GM19372 (cell line): ENCODE results near the gene GRHPR.
"Not testable (repeated sequence)": the region's sequence is repeated elsewhere in the genome, so short reads cannot be mapped to it uniquely, and the experiment has no call there.

Source experiments
- ATAC-seq: cut with Tn5 transposase; IDR thresholded peaks from one replicate; pipeline ENCODE4 v1.9.1; 2021; ENCODE audit warnings: mild to moderate bottlenecking, low read depth, moderate library complexity; ENCODE audit not compliant: unreplicated experiment

The GRHPR gene

DNA sequence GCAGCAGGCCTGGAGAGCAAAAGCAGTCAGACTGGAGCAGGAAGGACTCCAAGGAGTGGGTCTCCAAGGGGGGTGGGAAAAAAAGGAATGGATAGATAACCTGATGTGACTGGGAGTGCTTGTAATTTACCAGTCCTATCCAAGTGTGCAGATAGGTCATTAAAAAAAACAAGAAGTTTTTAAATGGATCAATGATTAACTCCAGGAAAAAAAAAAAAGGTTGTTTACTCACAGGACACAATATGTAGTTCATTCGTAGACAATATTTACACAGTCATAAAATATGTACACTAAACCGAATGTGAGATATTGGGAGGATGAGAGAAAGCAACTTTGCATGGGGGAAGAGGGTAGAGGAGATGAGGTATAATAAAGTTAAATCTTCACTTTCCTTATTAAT is 22.4 kb downstream of the GRHPR start:
- no peak for ATAC-seq

DNA sequence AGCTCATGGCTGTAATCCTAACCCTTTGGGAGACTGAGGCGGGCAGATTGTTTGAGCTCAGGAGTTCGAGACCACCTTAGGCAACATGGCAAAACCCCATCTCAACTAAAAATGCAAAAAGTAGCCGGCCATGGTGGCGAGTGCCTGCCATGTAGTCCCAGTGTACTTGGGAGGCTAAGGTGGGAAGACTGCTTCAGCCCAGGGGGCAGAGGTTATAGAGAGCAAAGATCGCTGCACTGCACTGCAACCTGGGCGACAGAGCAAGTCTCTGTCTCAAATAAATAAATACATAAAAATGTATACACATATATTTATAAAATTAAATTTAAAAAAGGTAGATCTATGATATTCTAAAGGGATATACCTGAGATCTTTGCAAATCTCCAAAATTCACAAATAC is 23.3 kb downstream of the GRHPR start:
- ATAC-seq: no peak

DNA sequence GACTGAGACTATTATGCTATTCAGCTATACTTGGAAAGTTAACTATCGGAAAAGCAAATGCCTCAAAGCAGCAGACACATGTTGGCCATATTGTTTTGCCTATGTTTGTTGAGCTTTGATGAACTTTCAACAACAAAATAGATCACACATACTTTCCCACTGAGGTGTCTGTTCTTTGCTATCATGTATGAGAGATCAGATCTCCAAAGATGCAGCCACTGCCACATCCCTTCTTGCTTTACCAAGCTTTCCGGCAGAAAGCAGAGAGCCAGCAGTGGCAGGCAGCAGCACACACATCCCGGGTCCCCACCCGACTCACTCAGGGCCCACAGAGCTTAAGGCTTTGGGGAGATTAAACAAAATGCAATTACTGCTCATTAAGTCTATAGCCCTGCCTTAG is 23.9 kb downstream of the GRHPR start:
- ATAC-seq: no peak

DNA sequence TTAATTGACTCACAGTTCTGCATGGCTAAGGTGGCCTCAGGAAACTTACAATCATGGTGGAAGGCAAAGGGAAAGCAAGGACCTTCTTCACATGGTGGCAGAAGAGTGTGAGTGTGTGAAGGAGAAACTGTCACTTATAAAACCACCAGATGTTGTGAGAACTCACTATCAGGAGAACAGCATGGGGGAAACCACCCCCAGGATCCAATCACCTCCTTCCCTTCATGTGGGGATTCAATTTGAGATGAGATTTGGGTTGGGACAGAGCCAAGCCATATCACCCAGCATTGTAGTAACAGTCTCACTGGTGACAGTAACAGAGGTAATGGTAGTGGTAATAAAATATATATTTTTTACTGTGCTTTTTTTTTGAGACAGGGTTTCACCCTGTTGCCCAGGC is 24.6 kb downstream of the GRHPR start:
- no peak for ATAC-seq

DNA sequence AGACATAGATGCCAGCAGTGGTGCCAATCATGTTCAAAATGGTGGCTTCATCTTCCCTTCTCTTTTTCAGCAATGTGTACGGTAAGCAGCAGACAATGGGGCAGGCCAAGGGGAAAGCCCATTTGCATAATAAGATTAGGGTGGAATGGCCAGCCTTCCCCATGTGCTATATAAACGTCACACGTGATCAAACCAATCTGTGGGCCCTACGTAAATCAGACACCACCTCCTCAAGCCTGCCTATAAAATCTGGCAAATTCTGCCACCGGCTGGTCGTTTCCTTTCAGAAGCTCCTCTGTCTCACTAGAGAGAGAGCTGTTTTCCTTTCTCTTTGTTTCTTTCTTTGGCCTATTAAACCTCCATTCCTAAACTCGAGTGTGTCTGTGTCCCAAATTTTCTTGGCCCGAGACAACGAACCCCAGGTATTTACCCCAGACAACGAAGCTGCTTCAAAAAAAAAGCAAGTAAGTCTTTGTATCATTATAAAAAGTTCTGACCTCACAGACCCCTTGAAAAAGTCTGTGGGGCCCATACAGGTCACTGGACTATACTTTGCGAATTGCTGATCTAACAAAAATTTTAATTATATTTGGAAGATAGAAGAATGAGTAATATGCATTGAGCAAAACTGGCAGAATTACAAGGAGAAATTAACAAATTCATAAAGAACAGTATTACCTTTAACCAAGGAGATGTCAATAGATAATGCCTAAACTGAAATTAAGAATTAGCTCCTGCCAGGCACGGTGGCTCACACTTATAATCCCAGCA is 27.6 kb downstream of the GRHPR start:
- ATAC-seq: no peak

DNA sequence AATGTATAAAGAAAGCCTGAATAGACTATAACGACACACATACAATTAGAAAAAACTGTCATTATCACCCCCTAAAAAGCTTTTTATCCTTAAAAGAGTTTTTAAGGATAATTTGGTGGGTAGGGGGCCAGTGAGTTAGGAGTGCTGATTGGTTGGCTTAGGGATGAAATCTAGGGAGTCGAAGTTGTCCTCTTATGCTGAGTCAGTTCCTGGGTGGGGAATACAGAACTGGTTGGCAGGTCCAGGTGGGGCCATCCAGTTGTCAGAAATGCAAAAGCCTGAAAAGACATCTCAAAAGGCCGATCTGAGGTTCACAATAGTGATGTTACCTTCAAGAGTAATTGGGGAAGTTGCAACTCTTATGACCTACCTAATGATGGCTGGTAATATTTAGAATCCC is 29.1 kb downstream of the GRHPR start:
- ATAC-seq: no peak

DNA sequence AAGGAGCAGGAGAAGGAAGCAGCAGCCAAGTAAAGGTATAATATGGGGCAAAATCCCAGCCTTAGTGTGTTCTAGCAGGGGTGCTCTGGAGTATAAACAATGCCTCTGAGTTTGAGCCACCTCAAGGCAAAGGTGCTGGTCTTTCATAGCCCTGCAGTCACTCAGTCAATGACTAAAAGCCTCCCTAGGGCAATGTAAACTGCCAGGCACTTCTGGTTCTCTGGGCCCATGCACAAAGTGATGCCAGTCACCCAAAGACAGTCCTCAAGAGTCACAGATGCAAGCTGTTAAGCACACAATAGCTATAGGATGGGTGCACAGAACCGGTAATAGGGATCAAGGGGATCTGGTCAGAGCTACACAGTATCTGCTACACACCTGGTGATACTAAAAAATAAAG is 30.1 kb downstream of the GRHPR start:
- ATAC-seq: no peak

DNA sequence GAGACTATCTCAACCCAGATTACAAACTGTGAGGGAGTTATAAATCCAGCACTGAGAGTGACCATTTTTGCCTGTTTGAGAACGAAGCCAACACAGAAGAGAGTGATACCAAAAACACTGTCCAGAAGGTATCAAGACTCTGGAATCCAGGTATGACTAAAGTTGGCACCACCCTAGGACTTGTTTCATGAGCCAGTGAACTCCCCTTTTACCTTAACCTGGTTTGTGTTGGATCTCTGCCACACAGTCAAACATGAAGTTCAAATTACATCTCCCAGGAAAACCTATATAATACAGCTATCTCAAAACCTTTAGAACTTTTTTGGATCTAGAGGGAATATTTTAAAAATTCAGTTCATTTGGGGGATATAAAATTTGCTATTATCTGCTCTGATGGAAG is 31.3 kb downstream of the GRHPR start:
- no peak for ATAC-seq

DNA sequence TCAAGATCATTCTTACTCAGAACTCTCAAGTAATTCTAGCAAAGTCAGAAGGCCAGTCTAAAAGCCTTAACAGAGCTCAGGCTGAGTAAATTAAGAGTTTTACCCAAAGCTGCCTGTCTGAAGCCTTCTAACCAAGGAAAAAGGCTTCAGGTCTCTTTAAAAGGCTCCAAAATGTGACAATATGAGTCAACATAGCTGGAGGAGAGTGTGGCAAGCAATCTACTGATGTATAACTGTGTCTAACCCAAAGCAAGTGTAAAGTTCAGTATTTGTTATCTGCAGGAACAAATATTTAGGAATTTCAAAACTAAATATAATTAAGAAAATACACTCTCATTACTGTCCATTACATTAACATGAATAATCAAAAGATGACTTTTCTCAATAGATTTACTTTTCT is 31.7 kb downstream of the GRHPR start:
- no peak for ATAC-seq

DNA sequence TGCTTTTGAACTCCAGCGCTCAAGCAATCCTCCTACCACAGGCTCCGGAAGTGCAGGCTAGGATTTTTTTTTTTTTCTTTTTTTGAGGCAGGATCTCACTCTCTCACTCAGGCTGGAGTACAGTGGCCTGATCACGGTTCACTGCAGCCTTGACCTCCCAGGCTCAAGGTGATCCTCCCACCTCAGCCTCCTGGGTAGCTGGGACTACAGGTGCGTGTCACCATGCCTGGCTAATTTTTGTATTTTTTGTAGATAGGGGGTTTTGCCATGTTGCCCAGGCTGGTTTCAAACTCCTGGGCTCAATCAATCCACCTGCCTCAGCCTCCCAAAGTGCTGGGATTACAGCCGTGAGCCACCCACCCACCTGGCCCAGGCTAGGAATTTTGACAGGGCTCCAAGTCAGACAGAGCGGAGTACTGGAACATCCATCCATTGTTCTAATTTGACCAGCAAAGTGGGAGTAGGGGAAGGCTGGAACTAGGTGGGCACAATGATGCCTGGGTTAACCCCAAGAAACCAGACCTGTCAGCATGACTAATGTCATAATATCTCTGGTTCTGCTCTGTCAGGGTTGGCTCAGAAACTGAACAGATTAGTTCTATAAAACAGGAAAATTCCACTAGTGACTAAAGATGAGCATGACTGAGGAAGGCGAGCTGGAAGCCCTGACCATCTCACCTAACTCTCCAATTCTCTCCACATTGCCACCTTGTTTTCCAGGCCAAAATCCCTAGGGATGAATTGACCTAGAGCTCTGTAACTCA is 33.6 kb downstream of the GRHPR start:
- ATAC-seq: no peak

DNA sequence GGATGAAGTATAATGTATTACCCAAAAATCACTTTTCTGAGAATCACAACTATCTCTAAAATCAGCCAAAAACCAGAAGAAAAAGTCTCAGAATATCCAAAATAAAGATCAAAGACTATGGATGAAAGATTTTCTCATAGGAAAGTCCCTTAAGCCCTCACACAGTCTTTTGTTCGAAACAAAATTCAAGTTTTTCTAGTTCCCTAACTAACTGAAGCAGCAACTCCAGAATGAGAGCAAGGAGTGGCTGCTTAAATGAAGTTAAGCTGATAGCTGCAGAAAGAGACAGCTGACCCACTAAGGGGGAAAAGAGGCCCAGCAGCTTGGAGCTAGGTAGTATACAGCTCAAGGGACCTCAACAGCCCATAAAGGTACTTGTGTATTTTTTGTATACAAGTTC is 34.3 kb downstream of the GRHPR start:
- ATAC-seq: no peak

DNA sequence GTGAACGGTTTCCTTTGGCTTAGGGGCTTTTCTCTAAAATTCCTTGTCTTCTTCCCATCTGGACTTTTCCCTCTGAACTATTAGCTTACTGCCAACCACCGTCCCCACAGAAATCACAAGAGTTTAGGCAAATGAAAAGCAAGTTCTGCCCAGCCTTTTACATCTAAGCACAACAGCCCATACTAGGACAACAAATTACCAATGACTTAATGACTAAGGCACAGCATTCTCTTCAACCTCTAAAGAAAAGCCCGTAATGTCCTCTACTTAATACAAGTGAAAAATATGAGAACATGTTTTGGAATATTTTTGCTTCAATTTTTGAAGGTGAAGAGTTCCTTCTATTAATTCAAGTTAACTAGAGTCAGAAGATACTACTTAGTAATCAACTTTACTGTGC is 41.5 kb downstream of the GRHPR start:
- ATAC-seq: no peak

DNA sequence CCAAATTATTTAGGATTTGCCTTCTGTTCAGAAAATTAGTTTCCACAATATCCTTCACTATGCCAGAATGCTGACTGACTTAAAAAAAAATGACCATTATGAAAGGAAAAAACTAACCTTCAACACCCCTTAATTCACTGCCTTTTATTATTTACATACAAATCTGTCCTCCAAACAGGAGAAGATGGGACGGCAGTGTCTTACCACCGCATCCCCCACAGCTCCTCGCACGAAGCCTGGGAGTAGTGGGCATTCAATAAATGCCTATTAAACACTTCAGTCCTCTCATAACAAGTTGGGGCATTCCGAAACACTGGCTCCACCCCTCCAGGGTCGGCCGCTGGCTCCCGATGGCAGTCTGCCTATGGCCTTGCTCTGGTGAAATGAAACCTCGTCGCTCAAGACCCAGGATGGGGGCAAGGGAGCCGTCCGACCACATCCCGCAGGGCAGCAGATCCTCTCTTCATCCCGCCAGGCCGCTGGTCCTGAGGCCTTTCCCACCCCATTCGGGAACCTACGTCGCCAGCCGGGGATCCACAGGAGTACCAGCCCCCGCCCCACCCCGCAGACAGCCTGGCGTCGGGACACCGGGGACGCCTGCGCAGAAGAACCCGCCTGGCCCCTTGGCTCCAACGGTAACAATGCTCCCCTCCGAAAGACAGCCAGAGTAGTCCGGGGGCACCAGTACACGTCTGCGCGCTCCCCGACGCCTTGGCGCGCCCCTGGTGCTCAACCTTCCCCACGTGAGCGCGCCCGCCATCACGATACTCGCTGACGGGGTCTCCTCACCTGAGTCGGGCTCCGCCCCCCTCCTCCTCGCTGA is 42.1 kb downstream of the GRHPR start:
- peak; percentile 15 for ATAC-seq

DNA sequence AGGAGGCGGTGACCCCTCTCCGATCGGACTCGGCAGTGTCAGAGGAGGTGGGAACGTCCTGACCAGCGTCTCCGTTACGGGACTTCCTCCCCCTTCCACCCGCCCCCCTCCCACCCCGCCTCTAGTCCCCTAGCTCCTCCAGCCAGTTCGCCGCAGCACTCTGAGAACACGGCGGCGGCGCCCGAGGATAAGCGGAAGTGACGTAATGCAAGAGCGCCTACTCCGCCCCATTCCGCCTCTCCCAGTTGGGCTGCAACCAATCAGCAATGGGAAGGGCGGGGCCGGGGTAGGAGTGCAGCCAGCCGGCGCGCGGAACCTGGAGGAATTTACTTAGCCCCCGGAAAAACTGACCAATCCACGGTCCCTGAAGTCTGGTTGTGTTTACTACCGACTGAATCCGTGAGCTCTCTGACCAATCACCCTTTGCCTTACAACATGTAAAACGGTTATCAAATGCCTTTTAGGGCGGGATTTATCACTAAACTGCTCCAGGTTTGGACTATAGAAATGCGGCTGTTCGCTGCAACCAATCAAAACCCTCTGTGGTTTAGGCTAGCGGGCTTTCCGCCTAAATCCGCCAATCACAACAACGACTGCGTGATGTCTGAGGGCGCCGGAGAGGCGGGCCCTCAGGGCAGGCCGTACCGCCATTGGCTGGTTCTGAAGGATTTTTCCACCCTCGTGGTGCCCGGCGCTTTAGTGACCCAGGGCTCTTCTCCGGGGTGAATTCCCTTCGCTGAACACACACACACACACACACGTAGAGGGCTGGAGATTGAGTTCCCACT is 42.9 kb downstream of the GRHPR start, which contains the start of gene ZBTB5:
Gene ZBTB5 (minus strand): TSS at position 202 of the 788 bp plus-strand sequence. CDS start 22,899 bp downstream, outside the sequence.
- peak; percentile 77 for ATAC-seq

DNA sequence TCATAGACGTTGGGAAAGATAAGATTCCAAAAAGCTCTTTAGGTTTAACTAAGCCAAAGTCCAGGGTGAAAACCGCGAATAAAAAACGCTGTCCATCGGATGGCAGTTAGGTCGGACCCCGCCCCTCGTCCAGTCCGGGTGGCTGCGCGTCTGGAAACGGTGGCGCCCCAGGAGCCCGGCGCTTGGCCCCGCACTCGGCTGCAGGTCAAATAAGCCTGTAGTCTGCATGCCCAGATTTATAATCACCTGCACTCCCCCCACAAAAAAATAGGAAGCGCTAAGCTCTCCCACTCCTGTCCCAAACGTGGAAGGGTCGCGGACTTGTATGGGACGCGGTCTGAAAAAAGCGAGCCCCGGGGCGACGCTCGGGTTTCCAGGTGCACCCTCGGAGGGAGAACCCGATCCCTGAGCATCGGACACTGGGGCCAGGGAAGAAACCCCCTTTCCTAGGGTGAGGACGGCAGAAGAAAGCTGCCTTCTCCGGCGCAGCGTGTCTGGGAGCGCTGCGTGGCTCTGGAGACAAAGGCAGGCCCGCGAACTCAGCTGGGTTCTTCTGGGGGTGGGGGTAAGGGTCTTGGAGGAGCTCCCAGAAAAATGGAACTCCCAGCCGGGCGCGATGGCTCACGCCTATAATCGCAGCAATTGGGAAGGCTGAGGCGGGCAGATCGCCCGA is 43.7 kb downstream of the GRHPR start:
- ATAC-seq: peak; percentile 3

DNA sequence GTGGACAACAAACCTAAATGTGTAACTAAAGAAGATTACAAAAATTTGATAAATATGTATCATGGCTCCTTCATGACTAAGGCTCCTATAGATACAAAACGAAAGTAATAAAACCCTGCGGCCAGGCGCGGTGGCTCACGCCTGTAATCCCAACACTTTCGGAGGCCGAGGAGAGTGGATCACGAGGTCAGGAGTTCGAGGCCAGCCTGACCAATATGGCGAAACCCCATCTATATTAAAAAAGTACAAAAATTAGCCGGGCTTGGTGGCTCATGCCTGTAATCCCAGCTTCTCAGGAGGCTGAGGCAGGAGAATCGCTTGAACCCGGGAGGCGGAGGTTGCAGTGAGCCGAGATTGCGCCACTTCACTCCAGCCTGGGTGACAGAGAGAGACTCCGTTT is 45.0 kb downstream of the GRHPR start:
- ATAC-seq: not testable (repeated sequence)

DNA sequence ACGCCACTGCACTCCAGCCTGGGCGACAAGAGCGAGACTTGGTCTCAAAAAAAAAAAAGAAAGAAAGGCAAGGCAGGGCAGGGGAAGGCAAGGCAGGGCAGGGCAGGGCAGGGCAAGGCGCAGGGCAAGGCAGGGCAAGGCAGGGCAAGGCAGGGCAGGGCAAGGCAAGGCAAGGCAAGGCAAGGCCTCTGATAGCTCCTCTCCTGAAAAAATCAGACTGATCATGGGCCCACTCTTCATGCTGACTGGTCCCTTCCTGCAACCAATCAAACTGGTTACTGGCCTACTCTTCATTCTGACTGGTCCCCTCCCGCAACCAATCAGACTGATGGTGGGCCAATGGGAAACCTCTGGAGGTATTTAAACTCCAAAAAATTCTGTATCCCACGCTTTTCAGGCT is 46.1 kb downstream of the GRHPR start:
- no peak for ATAC-seq

DNA sequence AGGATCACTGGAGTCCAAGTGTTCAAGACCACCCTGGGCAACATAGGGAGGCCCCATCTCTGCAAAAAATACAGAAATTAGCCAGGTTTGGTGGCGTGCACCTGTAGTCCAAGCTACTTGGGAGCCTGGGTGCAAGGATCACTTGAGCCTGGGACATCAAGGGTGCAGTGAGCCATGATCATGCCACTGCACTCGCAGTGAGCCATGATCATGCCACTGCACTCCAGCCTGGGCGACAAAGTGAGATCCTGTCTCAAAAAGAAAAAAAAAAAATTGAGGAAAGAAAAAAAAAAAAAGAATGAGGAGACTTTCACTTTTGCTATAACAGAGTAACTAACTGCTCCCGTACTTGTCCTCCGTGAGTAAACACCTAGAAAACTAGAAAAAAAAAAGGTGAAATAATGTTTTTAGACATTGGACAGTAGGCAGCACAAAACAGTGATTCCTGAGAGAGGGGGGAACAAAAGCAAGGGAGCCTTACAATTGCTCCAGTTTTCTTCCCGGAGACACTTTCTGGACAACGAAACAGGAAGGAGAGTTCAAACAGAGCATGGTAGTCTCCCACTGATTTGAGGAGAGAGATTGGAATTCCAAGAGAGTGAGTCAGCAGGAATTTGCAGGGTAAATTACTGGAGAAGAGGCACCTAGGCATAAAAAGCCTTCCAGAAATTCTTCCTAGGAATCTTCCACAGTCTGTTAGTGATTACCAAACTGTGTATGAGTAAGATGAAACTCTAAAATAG is 49.6 kb downstream of the GRHPR start:
- ATAC-seq: no peak

DNA sequence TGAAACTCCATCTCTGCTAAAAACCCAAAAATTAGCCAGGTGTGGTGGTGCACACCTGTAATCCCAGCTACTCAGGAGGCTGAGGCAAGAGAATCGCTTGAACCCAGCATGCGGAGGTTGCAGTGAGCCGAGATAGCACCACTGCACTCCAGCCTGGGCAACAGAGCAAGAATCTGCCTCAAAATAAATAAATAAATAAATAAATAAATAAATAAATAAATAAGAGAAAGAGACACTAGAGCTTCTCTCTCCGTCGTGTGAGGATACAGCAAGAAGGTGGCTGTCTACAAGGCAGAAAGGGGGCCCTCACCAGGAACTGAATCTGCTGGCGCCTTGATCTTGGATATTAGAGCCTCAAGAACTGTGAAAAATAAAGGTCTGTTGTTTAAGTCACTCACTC is 51.5 kb downstream of the GRHPR start:
- ATAC-seq: not testable (repeated sequence)
